HG03064 (cell line): Measurements from ENCODE around the gene ZNF672.

Experiments
- ATAC-seq: cut with Tn5 transposase; IDR thresholded peaks from one replicate; pipeline ENCODE4 v1.9.1; 2021; ENCODE audit warnings: low read depth; ENCODE audit not compliant: unreplicated experiment

The ZNF672 gene

DNA sequence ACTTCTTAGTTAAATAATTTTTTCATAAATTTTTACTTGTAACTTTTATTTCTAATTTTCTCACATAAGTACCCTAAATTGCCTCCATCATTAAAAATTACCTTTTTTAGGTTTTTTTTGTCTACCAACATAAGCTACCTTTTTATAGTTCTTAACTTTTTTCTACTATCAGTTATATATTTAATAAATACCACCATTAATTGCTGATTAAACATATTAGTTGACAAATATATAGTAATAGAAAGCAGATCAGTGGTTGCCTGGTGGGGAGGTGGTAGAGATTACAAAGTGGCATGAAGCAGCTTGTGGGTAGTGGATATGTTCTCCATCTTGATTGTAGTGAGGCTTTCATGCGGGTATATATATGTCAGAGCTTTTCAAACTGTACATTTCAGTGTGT lies 6.2 kb upstream of the ZNF672 start:
- no peak for ATAC-seq

DNA sequence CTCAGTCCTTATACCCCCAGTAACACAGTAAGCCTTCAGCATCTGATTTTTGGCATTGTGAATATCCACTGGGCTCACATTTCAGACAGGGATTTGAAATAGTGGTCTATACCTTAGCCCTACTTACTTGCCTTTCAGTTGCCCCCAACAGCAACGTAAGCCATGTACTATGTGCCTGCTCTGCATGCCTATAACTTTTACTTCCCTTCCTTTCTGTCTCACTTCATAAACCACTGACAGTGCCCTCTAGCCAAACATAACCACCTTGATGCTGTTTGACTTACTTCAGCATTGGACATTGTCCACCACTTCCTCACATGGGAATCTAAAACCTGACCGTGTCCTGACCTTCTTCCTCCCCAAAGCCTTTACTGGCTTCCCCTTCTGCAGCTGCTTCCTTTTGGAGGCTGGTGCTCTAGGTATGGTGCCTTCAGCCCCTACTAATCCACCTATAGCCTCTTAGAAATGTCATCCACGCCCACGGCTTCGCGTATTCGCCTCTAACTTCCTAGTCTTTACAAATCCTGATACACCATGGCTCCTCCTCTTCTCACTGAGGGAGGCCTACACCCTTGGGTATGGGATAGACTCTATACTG lies 3.6 kb upstream of the ZNF672 start:
- no peak for ATAC-seq

DNA sequence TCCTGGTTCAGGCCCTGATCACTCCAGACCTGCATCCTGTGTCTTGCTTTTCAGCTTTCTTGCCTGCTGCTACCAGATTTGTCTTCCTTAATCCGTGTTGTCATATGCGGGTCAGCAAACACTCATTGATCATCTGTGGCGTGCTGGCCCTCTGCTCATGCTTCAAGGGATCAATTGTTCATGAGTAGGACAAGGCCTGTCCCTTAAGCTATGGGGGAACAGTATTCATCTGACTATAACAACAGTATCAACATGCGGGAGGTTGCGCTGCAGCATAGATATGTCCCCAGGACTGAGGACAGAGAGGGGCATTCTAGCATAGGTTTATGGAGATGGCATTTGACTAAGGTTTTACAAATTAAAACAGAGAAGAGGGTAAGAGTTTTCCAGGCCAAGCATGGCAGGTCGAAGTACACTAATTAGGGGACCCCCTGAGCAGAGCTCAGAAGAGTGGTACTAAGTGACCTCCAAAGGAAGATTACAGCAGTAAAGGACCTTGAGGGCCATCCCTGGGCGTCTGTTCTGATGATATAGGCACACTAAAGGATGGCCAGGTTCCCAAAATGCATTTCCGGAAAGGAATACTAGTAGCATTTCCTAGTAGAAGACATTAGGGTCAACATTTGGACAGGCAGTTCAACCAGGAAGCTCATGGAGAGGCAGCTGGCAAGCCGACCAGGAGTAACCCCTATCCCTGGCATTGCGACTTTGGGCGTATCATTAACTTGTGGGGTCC lies 811 bp upstream of the ZNF672 start:
- ATAC-seq: no peak

DNA sequence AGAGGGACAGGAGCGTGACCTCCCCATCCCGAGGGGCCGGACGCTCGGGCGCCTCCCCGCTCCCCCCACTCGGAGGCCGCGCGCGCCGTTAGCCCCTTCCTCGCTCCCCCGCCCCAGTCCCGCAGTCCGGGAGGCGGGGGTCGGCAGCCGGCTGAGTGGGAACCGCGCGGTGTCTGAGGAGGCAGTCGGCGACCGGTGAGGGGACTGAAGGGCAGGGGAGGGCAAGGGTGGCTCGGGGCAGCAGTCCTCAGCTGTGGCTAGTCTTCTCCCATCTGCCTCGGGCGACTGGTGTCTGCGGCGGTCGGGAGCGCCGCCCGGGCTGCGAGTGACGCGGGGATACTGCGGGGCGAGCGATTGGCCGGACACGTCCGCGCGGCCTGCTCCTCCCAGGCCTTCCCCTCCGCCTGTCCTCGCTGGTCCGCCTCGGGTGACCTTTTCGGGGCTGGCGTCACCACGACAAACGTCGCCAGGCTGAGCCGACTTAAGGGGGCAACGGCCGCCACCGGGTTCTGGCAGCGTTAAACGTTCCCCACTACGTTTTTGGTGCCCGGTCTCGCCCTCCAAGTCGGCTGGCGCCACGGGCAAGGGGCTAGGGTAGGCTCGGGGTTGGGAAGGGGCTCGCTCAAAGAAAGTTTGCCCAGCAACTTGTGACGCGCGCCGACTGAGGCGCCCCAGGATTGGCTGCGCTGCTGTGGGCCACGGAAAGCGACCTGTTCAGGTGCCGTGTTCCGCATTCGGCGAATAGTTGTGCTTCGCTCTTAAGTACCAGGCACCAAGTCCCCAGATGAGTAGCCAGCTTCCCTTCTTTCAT lies 538 bp downstream of the ZNF672 start:
- peak; percentile 56 for ATAC-seq

DNA sequence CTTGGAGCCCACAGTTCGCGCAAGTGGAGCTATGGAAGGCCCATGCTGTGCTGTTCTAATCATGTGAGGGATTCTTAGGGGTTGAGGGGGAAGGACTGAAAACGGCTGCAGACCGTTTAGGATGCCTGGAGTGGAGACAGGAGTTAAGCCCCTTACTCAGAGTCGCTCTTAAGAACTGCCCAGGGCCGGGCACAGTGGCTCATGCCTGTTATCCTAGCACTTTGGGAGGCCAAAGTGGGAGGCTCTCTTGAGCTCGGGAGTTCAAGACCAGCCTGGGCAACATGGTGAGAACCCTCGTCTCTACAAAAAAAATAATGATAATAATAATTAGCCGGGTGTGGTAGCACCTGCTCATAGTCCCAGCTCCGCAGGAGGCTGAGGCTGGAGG lies 1.1 kb downstream of the ZNF672 start:
- no peak for ATAC-seq

DNA sequence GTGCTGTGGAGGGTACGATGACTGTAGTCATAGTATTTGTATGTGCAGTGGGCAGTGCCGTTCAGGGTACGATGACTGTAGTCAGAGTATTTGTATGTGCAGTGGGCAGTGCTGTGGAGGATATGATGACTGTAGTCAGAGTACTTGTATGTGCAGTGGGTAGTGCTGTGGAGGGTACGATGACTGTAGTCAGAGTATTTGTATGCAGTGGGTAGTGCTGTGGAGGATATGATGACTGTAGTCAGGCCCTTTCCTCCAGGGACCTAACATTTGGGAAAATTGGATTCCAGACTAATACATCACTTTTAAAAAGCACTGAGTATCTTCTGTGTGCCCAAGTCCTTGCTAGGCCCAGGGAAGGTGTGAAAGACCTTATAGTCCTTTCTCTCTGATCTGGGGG lies 2.9 kb downstream of the ZNF672 start:
- no peak for ATAC-seq

DNA sequence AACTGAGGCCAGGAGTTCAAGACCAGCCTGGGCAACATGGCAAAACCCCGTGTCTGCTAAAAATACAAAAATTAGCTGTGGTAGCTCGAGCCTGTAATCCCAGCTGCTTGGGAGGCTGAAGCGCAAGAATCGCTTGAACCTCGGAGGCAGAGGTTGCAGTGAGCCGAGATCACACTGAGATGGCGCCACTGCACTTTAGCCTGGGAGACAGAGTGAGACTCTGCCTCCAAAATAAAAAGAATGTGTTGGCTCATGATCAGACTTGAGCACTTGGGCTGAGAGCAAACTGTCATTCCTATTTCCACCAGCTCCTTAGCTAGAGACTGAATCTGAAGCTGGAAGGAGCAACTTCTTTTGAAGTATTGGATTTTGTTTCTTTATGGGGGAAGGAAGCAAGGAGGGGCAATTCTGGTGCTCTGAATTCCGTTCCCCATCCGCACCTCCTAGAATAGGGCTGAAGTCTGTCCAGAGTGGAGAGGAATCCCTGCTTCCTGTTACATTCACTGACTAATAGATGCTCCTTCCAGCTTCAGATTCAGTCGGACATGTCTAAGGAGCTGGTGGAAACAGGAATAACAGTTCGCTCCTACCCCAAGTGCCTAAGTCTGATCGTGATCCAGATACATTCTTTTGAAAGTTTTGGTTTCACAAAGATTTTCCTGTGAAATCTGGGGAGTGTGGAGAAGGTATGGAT lies 3.8 kb downstream of the ZNF672 start:
- ATAC-seq: no peak

DNA sequence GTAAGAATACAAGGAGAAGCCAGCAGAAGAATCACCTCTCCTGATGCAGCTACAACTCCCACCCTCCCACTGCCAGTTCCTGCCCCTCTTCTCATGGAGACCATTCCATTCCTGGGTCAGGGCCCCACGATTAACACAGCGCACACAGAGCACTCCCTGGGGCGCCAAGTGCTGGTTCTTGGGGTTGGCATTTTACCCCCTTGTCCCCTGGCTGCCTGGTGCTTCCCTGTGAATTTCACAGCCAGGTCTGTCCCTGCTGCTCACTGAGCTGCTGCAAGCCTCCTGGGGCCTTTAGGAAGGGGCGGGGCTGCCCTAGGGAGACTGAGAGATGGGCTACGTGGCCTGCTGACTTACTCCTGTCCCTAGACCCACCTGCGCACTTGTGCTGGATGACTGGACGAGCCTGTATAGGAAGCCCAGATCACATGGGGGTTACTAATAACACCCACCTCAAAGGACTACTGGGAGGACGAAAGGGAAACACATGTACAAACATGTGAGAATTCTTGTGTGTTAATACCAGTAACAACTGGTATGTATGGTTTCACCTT lies 4.8 kb downstream of the ZNF672 start:
- no peak for ATAC-seq

DNA sequence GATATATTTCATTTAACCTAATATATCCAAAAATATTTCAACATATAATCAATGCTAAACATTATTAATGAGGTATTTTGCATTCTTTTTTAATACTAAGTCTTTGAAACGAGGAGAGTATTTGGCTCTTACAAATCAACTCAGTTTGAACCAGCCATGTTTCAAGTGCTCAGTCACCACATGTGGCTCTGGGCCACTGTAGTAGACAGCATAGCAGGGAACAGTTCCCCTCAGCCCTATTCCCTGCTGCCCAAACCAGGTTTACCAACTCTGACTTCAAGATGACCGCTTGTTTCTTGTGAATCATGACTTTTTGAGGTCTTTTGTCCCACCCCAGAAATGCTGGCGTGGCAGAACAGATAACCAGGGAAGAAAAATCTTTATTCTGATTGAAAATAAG lies 5.7 kb downstream of the ZNF672 start:
- no peak for ATAC-seq

DNA sequence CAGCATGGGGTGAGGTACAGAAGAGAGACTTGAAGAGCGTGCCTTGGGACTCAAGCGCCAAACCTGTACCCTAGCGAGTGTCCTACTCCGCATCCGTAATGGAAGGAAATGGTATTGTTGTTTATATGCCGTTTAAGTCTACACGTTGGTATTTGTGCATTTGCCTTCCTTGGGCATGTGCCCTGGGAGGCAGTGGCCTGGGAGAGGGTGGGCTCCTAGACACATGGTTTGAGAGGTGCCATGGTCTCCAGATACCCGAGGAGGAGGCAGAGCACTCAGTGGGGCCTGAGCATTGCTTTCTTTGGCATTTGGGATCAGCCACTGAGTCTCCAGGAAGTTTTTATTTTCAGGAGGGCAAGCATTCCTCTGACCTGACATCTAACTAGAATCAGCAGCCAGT lies 6.5 kb downstream of the ZNF672 start:
- no peak for ATAC-seq

DNA sequence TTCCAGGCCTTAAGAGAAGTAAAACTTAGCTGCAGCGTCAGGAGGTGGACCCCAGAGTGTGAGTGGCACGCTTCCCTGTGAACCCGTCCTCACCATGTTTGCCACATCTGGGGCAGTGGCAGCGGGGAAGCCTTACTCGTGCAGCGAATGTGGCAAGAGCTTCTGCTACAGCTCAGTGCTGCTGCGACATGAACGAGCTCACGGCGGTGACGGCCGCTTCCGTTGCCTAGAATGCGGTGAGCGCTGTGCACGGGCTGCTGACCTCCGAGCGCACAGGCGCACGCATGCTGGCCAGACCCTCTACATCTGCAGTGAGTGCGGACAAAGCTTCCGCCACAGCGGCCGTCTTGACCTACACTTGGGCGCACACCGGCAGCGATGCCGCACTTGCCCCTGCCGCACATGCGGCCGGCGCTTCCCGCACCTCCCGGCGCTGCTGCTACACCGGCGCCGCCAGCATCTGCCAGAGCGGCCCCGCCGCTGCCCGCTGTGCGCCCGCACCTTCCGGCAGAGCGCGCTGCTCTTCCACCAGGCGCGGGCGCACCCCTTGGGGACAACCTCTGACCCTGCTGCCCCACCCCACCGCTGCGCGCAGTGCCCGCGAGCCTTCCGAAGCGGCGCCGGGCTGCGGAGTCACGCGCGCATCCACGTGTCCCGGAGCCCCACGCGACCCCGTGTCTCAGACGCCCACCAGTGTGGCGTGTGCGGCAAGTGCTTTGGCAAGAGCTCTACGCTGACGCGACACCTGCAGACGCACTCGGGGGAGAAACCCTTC lies 9.3 kb downstream of the ZNF672 start:
- ATAC-seq: no peak

DNA sequence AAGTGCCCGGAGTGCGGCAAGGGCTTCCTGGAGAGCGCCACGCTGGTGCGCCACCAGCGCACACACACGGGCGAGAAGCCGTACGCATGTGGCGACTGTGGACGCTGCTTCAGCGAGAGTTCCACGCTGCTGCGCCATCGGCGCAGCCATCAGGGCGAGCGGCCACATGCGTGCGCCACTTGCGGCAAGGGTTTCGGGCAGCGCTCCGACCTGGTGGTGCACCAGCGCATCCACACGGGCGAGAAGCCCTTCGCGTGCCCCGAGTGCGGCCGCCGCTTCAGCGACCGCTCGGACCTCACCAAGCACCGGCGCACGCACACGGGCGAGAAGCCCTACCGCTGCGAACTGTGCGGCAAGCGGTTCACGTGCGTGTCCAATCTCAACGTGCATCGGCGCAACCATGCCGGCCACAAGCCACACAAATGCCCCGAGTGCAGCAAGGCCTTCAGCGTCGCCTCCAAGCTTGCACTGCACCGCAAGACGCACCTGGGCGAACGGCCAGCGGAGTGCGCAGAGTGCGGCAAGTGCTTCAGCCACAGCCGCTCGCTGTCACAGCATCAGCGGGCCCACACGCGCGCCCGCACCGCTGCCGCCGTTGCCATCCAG lies 10.0 kb downstream of the ZNF672 start:
- ATAC-seq: no peak

DNA sequence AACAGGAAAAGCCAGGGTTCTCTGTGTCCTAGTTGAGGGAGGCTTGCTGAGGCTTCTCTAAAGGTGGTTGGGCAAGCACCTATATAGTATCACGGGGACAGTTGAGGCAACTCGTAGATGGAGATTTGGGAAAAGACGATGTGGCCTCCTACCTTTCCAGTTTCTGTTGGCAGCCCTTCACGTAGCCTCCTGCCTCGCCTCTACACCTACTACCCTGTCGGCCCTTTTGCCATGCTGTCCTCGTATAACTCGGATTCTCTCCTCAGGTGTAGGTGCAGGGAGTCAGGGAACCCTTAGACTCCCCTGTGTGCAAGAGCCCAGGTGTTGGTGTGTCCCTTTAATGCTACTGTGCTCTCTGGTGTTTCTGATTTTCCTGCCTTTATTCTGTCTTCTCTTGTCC lies 10.6 kb downstream of the ZNF672 start:
- no peak for ATAC-seq

DNA sequence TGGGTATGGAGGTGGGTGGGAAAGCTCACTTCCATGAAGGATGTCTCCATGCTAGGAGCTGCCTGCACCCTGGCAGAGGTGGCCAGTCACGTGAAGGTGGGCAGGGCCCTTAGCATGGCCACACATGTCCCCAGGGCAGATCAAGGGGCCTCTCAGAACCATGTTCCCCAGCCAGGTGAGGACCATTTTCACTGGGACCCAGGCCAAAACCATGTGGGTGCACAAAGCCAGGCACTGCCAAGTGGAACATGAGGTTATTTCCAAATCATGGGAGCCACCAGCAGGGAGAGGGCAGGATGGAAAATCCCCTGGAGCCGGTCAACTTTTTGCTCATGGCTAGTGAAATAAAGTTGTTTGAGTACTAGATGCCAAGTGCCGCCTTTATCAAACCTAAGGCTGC lies 11.1 kb downstream of the ZNF672 start:
- ATAC-seq: no peak

DNA sequence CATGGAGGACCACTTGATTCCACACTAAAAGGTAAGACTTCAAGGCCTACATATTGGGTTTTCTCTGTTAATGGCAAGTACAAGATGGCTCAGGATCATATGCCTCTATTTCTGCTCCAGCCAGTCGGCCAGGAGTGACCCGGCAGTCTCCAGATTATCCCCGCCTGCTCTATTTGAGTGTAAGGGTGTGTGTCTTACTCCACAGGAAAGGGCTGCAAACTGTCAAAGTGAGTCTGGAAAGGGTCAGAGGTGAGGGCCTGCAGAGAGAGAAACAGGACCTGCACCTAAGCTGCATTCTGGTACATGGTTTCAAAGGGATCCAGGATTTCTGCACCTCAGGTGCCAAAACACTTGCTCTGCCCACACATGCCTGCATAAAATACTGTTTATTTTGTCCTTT lies 11.6 kb downstream of the ZNF672 start:
- no peak for ATAC-seq

DNA sequence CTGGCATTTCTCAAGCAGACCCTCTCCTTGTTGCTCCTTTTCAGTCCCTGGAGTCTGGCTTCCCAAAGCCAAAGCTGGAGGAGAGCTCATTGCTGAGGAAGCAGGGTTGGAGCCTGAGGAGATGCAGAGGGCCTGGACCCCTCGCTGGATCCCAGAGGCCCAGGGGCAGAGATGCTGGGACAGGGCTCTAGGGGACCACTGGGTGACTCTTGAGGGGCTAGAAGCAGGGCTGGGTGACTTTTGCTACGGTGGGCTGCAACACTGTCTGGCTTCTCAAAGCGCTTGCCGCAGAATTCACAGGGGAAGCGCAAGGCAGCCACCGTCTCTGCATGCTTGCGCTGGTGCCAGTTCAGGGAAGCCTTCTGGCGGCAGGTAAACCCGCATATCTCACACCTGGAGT lies 12.1 kb downstream of the ZNF672 start:
- ATAC-seq: no peak

DNA sequence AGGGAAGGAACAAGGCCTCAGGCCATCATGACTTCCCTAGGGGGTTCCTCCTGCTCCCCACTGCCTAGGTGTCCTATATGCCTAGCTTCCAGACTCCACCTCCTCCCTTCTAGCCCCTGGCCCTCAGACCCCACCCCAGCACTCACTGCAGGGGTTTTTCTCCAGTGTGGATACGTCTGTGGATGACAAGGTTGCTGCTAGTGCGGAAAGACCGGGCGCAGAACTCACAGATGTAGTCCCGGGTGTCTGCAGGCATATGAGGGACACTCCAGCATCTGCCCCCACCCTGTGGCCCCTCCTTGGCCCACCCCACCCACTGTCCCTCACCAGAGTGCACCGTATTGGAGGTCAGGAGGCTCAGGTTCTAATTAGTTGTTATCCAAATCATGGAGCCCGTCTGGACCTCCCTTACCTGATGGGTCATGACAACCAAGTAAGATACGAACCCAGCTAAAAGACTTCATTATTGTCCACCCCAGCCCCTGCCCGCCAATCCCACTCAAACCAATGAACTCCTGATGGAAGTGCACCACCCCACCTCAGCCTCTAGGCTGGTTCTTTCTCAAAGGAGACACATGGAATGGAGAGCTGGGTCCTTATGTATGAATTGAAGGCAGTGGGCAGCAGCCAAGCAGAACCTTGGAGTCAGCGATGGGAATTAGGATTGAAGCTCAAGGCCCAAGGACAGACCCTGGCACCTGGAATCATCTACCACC lies 12.7 kb downstream of the ZNF672 start:
- ATAC-seq: no peak

DNA sequence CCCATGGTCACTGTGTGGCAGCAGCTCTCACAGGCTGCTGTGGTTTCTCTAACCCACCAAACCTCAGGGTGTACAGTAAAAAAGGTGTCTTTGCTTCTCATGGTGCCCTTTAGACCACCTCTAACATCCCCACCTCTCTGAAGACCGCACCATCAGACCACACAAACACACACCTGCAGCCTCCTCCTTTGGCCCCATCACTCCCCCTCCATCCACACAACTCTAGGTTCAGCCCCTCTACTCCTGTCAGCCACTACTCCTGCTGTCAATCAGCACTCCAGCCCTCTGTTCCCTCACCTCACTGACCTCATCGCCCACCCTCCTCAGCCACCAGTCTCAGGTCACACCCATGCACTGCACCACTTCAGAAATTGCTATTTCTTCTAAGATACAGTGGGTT lies 13.4 kb downstream of the ZNF672 start:
- no peak for ATAC-seq
